NT2/D1 (cell line): ENCODE measurements around the gene WASHC1.
"Not testable (repeated sequence)": the region's sequence is repeated elsewhere in the genome, so short reads cannot be mapped to it uniquely, and the experiment has no call there.

Experiments used
- YY1 ChIP-seq: IDR thresholded peaks from 2 replicates; pipeline ENCODE4 v1.6.1; 2011; ENCODE audit not compliant: insufficient read length, insufficient read depth
- ZNF274 ChIP-seq: IDR thresholded peaks from 2 replicates; pipeline ENCODE4 v1.6.1; 2011; ENCODE audit warnings: mild to moderate bottlenecking, low read depth, low read length

DNA sequence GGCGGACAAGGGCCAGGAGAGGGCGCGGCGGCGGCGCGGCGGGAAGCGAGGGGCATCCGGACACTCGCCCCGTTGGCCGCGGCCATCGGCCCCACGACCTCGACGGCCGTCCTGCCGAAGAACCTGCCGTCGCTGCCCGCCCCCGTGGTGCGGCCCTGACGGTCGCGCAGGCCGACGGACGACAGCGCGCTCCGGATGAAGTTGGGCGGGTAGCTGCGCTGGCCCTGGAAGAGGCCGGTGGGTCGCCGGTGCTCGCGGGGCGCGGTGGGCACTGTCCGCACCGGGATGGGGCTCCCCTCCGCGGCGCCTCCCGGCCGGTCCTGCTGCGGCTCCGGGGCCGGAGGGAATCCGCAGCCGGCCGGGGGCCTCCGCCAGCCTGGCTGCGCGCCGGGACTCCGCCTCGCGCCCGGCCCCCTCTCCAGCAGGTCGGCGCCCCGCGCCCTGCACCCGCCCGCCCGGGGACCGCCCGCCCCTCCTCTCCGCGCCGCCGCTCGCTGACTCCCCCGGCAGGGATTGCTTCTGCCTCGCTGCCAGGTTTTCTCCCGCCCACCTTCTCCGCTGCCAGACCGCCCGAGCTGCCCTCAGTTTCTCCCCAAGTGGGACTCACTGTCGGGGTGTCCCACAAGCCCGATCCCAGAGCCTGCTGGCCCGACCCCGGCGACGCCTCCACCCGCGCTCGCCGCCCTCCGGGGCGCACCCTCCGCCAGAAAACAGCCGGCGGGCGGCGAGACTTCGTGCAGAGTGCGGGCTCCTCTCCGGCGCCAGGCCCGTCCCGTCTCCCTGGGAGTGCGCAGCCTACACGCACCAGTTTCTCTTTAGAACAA is 44.0 kb upstream of the WASHC1 start:
- not testable (repeated sequence) for TF ChIP-seq YY1, ZNF274
